HG03095 (cell line): ENCODE results near the gene HCAR2.
"Not testable (repeated sequence)": the region's sequence is repeated elsewhere in the genome, so short reads cannot be mapped to it uniquely, and the experiment has no call there.

Source experiments
- ATAC-seq: cut with Tn5 transposase; IDR thresholded peaks from one replicate; pipeline ENCODE4 v1.9.1; 2021; ENCODE audit warnings: moderate library complexity; ENCODE audit not compliant: unreplicated experiment

HCAR2 gene

DNA sequence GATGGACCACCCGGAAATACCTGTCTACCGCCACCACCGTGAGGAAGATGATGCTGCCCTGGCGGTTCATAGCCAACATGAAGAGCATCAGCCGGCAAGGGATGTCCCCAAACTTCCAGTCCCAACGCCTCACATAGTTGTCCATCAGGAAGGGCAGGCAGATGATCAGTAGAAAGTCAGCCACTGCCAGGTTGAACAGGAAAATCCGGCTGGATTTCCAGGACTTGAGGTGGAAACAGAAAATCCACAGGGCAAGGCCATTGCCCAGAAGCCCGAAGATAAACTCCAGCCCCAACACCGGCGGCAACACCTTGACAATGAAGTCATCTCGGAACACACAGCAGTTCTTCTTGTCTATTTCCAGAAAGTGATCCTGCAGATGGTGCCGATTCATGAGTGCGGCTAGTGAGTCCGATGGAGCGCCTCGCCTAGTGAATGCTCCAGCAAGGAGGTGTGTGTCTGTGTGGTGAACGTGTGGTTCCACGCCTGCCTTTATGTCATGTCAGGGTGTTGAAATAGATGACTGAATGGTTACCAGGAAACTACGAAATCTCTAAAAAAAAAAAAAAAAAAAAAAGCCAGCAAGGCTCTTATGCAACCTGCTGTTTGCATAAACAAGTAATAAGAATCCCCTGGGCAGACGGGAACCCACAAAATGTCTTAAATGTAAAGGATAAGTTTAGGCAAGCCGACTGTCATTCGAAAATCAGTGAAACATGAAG, at the start of gene HCAR2:
Gene HCAR2 (minus strand): TSS at position 468 of the 722 bp plus-strand sequence. CDS start 74 bp downstream, at position 394.
- ATAC-seq = not testable (repeated sequence)

DNA sequence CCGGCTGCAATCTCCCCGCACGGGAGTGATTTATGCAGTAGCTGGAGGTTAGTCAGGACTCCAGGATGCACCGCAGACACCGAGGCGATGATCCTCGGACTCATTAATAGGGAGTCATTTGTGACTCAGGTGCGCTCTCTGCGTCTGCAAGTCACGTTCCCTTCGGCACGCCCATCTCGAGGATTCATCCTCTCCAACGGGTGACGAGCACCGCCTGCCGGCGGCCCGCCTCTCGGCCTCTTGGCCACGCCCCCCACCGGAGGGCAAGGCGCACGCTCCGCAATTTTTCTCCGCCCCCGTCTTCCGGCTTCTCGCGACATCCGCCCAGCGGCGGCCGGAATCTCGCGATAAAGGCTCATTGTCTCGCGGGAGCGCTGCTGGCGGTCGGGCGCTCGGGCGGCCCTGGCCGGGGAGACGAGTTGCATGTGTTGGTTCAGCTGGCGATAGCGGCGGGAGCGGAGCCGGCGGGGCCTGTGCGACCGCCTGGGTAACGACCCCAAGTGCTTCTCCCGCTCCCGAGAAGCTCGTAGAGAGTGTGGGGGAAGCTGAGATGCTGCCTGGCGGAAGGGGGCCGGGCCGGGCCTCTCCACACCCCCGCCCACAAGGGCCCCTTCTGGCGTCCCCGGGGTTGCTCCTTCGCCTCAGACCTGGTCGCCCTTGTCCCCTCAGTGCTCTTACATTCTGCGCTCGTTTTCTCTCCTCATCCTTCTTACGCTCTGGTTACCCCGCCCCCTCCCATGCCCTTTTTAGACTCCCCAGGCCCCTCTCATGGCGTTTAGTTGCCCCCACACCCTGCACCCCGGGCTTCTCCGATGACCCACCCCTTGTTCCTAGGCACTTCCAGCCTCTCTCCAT, 49.5 kb upstream of the HCAR2 start, which contains the start of gene DENR:
Gene DENR (plus strand): TSS at position 361 of the 855 bp plus-strand sequence. CDS start 878 bp downstream, outside the sequence.
- peak; percentile 88 for ATAC-seq

DNA sequence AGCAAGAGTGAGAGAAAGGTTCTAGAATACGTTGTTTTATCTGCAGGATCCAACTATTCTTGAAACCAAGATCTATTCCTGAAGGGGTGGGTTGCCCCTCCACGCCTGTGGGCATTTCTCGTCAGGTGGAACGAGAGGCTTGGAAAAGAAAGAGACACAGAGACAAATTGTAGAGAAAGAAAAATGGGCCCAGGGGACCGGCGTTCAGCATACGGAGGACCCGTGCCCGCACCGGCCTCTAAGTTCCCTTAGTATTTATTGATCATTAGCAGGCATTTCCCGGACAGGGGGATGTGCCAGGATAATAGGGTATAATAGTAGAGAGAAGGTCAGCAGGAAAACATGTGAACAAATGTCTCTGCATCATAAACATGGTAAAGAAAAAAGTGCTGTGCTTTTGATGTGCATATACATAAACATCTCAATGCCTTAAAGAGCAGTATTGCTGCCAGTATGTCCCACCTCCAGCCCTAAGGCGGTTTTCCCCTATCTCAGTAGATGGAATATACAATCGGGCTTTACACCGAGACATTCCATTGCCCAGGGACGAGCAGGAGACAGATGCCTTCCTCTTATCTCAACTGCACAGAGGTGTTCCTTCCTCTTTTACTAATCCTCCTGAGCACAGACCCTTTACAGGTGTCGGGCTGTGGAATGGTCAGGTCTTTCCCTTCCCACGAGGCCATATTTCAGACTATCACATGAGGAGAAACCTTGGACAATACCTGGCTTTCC, 47.8 kb upstream of the HCAR2 start:
- not testable (repeated sequence) for ATAC-seq

DNA sequence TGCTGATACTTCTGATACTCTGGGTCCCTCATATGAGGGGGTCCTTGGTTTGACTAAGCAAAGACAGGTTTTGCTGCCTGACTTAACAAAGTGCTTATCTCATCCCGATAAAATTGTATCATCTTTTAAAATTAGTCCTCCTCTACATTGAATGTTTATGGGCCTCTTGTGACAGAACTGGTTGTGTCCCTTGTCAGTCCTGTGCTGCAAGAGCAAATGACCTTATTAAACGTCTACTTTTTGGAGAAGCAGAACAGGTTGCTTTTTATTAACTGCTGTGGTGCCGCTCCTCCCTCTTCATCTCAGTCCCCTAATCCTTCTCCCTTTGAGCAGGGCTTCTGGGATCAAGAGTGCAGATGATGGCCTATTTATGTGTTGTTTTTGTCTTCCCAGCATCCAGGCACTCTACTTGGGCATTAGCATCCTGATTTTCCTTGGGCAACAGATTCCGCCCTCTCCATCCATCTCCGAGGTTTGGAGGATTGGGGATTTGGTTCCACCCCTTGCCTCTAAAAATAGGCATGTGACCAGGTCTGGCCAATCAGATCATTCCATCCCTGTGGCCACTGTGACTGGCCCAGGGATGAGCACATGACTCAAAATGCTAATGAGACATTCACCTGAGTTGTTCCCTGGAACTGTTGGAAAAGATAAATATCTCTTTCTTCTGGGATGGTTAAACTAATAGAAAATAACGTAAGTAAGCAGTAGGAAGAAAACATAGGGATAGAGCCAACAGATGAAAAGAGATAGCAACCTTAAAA, 46.6 kb upstream of the HCAR2 start:
- ATAC-seq = no peak

DNA sequence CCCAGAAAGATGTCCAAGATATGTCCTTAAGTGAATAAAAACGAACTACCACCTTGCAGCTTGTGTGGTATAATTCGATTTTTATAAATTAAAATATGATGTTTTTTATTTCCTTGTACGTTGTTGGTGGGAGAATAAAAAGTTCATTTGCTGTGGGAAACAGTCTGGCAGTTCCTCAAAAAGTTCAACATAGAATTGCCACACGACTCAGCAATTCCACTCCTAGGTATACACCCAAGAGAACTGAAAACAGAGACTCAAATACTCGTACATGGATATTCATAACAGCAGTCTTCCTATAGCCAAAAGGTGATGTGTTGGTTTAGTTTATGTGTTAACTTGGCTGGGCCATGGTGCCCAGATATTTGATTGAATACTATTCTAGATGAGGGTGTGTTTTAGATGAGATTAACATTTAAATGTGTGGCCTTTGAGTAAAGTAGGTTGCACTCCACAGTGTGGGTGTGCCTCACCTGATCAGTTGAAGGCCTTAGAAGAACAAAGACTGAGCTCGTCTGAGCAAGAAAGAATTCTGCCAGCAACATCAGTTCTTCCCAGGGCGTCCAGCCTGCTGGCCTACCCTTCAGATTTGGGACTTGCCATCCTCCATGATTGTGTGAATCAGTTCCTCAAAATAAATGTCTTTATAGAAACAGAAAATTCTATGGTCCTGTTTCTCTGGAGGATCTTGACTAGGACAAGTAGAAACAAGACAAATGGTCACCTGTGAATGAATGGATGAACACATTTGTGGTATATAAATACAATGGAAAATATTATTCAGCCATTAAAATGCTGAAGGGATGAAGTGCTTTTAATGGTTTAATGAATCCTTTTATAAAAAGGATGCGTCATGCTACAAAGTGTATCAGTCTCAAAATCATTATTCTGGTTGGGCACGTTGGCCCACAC, 44.3 kb upstream of the HCAR2 start:
- ATAC-seq = no peak

DNA sequence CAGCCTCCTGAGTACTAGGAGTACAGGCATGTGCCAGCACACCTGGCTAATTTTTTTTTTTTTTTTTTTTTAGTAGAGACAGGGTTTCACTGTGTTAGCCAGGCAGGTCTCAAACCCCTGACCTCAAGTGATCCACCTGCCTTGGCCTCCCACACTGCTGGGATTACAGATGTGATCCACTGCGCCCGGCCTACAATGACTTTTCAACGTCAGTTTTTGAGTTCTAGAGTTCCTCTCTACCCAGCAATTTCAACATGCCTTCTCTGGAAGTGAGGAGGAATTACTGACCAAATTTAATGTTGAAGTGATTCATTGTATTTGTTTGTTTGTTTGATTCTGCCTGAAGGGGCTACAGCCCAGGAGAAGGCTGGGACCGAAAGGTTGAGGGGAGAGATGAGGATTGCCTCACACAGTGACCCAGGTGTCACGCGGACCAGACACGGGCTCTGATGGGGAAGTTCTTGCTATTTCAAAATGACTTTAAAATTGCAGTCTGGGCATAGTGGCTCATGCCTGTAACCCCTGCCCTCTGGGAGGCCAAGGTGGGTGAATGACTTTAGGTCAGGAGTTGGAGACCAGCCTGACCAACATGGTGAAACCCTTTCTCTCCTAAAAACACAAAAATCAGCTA, 40.9 kb upstream of the HCAR2 start:
- ATAC-seq = no peak

DNA sequence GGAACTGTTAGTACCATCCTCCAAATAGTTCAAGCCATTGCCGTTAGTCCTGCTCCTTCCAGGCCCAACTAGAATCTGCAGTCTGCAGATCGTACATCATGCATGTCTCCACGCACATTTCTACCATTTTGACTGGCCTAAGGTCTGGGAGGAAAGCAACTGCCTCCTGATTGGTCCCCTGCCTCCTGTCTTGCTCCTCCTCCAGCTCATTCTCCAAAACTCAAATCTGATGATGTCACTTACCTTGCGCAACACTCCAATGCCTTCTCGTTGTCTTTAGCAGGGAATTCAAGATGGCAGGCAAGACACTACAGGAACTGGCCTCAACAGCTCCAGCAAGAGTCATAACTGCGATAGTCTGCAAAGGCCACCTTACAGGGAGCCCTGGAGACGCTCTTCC, 37.2 kb upstream of the HCAR2 start:
- no peak for ATAC-seq

DNA sequence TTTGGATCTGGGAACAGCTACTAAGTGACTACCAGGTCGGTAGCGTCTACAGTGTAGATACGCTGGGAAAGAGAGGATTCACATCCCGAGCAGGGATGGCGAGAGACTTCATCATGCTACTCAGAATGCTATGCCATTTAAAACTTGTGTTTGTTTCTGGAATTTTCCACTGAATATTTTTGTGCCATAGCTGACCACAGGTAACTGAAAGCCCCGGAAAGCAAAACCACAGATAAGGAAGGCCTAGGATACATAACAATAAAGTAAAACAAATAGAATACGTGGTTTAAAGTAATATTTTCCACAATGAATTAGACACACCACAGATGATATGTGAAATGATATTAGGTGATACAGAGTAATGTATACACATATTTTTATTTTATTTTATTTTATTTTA, 35.4 kb upstream of the HCAR2 start:
- ATAC-seq = no peak

DNA sequence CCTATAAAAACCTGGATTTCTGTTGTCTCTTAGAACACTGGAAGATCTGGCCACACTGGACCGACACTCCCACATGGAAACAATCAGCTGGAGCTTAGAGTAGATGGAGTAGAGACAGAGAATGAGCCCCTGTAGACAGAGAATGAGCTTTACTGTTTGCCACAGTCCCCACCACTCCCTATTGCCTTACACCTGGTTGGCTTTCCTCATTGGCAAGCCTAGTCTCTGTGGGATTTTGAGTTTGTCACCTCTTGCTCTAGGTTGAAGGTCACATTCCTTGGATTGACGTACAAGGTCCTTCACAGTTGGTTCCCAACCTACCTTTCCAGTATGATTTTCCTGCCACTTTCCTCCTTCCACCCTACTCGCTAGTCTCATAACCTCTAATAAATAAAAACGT, 29.5 kb upstream of the HCAR2 start:
- no peak for ATAC-seq

DNA sequence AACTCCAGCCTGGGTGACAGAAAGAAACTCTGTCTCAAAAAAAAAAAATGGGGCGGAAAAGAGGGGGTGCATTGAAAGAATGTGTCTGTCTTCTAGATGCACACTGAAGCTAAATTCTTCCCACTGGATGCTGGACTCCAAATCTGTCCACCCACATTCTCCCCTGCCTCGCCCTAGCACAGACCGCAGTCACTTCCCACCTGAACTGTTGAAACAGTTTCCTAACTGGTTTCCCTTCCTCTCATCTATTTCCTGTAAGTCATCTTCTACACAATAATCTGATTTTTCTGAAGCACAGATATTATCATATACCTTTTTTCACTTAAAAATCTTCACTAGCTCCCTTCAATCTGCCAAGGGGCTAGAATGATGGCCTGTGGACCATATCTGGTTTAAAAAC, 29.0 kb upstream of the HCAR2 start:
- ATAC-seq = no peak

DNA sequence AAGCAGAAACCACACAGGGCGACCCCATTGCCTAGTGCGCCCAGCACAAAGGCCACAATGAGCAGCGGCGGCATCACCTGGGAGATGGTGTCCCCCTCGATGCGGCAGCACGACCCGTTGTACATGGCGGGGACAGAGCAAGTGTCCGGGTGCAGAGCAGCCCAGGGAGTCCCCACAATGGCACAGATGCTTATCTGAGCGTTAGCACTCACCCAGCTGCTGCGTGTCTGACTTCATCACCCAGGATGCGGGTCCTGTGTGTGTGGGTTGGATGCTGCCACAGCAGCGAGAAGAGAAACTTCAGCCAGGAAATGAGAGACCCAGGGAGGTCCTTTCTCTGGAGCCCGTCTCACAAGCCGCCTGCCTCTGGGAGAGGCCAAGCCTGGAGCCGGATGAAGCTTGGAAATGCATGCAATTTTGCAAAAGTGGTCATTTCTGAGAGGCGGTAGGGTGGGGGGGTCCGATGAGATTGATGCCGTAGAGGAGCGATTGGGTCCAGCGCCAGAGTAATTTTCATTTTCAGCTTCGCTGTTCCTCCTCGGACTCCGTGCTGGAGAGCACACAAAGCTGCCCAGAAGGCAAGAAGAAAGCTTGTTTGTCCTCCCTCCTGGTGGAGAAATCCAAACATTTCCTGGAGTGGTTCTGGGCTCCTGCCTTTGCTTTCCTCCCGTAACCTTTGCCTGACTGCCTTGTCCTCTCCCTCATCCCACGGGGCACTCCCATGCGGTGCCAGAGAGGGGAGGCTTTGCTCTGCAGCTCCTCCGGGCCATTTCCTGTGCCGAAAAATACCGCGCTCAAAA, 27.3 kb upstream of the HCAR2 start, which contains the start of gene HCAR1:
Gene HCAR1 (minus strand): TSS at position 630 of the 800 bp plus-strand sequence. CDS start 505 bp downstream, at position 125.
- ATAC-seq = no peak

DNA sequence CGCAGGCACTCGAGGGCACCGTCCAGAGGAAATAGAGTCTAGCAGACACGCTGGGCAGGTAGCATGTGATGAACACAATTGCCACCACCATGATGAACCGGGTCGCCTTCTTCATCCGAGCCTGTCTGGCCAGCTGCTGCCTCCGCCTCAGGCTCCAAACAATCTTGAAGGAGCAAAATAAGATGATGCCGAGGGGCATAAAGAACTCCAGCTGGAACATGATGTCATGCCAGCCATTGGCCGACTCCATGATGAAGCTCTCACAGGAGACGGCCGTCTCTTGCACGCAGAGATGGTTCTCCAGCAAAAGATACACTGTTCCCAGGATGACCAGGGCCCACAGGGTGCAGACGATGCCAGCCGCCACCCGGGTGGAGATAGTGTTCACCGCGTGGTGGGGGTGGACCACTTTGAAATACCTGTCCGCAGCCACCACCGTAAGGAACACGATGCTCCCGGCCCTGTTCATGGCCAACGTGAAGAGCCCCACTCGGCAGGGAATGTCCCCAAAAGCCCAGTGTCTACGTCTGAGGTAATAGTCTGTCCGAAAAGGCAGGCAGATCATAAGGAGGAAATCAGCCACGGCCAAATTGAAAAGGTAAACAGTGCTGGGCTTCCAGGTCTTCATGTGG, 26.5 kb upstream of the HCAR2 start:
- ATAC-seq = no peak

DNA sequence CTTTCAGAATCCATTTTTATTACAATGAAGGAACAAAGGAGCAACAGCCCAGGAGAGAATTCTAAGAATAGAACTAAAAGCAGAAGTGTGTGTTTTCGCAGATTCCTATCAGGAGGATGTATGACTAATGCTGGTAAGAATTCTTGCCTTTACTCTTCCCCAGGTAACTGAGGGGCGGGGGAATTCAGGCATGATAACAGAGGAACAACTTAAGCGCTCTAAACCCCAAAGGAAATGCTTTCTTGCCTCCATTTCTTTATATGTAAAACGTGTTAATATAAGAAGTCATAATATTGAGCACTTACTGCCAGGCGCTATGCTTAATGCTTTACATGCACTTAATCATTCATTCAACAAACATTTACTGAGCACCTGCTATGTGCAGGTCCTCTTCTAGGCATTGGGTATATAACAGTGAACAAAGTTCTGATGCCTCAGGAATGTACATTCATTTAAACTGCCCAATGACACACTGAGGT, 23.0 kb upstream of the HCAR2 start:
- ATAC-seq = no peak

DNA sequence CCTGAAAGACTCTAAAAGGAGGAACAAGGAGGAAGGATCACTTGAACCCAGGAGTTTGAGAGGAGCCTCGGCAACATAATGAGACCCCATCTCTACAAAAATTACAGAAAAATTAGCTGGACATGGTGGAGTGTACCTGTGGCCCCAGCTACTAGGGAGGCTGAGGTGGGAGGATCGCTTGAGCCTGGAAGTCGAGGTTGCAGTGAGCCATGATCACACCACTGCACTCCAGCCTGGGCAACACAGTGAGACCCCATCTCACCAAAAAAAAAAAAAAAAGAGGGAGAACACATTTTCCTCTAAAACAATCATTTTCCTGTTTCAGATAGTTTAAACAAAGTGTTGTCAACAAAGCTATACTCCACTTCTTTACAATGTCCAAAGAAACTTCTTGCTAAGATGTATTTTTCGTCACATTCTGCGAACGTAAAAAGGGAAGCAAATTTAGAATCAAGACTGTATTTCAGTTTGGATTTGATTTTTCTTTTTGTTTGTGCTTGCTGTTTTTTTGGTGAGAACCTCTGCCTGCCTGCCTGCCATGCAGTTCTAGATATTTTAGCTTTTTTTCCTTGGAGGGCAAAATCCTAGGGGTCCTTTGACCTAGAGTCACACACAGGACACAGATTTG, 22.4 kb upstream of the HCAR2 start:
- ATAC-seq = no peak

DNA sequence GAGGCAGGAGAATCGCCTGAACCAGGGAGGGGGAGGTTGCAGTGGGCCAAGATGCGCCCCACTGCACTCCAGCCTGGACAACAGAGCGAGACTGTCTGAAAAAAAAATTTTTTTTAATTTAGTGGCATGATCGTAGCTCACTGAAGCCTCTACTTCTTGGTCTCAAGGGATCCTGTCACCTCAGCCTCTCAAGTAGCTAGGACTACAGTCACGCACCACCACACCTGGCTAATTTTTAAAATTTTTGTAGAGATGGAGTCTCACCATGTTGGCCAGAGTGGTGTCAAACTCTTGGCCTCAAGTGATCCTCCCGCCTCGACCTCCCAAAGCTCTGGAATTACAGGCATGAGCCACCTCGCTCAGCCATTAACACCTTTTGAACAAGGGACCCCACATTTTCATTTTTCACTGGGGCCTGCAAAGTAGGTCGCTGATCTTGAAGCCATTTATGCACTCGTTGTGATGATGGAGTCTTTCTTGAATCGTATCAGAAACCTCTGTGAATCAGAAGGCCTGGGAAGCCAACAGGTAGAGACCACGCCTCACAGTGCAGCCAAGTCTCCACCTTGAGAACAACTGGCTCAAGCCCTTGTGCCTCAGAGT, 21.6 kb upstream of the HCAR2 start:
- ATAC-seq = no peak

DNA sequence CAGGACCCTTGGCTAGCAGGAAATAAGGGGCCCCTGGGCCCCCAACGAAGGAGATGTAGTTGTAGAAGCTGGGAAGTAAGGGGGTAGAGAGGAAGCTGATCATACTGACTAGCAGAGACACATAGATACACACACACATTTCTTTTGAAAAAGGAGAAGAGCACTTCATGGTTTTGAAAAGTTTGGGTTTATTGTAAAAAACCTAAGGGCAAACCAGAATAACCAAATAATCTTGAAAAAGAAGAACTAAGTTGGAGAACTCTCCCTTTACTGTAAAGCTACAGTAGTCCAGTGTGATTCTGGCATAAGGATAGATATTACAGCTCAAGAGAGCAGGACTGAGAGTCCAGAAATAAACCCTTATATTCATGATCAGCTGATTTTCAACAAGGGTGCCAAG, 19.2 kb upstream of the HCAR2 start:
- no peak for ATAC-seq

DNA sequence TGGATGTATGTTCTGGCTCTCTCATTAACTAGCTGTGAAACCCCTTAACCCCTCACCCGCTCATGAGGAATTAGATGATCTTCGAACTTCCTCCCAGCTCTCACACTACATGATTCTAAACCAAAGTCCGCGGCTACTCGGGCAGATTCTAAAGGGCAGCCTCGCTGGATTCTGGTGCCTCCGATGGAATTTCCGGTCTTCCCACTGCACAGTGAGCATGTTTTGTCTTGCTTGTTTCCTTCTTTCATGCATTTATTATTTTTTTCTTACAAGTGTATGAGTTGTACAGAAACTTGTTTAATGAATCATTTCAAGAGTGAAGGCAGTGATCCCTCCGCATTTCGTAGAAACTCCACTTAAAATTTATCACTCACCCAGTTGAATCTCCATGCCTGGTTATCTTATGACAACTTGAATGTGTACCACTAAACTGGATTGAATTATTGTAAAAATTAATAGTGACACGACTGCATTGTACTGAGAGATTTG, 17.9 kb upstream of the HCAR2 start:
- ATAC-seq = no peak
